WTC11 (cell line): ENCODE results near the gene ZBTB18.

ENCODE experiments used
- ZNF232 ChIP-seq: sonication (generic); formaldehyde crosslinking; IDR thresholded peaks from 2 replicates; pipeline ENCODE4 v1.8.0; 2022; ENCODE audit warnings: mild to moderate bottlenecking, missing genetic modification reagents
- TF ChIP-seq, protein P1 (sequence below): sonication (generic); formaldehyde crosslinking; IDR thresholded peaks from 2 replicates; pipeline ENCODE4 v1.8.0; 2022; ENCODE audit warnings: mild to moderate bottlenecking, missing genetic modification reagents
- TF ChIP-seq, protein P2 (sequence below): fragments of 250-450 bp; sonication (Bioruptor Pico); IDR thresholded peaks from 2 replicates; pipeline ENCODE4 v1.9.0; 2021; ENCODE audit warnings: mild to moderate bottlenecking
- TF ChIP-seq, protein P3 (sequence below): fragments of 200-600 bp; IDR thresholded peaks from 2 replicates; pipeline ENCODE4 v1.8.0; 2022; ENCODE audit warnings: antibody characterized with exemption
- TF ChIP-seq, protein P4 (sequence below): sonication (generic); formaldehyde crosslinking; IDR thresholded peaks from 2 replicates; pipeline ENCODE4 v1.8.1; 2022; ENCODE audit warnings: low read depth, missing genetic modification reagents, borderline replicate concordance

DNA sequence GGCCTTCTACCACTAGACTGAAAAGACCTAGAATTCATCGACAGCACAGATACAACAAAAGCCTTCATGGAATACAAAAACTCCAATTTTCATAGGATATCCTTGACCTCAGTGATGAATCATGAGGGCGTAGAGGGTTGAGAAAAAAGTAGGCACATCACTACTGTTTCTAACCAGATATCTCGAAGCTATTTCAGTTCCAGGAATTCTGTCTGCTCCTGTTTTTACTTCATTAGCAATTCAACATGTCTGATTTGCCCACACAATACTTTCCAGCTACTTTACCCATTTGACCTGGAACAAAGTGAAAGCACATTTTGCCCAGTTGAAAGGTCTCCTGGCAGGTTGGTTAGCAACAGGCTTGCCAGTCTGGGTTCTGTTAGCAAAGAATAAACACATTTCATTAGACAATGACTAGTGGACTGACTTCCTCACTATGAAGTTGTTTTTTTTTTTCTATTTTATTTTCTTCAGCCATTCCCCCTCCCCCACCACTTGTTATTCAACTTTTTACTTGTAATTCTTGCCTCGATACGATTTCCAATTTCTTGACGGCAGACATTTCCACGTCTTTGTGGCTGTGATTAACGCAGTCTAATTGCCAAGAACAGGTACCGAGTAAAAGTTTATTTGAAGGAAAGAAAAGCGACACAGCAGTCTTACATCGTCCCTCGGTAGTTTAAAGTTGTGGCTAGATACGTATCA is 4.0 kb upstream of the ZBTB18 start:
- TF ChIP-seq, protein P1, sequence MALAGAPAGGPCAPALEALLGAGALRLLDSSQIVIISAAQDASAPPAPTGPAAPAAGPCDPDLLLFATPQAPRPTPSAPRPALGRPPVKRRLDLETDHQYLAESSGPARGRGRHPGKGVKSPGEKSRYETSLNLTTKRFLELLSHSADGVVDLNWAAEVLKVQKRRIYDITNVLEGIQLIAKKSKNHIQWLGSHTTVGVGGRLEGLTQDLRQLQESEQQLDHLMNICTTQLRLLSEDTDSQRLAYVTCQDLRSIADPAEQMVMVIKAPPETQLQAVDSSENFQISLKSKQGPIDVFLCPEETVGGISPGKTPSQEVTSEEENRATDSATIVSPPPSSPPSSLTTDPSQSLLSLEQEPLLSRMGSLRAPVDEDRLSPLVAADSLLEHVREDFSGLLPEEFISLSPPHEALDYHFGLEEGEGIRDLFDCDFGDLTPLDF (CRISPR knock-in tag), result no peak
- TF ChIP-seq, protein P2, sequence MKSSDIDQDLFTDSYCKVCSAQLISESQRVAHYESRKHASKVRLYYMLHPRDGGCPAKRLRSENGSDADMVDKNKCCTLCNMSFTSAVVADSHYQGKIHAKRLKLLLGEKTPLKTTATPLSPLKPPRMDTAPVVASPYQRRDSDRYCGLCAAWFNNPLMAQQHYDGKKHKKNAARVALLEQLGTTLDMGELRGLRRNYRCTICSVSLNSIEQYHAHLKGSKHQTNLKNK (CRISPR knock-in tag), result no peak
- TF ChIP-seq, protein P3, sequence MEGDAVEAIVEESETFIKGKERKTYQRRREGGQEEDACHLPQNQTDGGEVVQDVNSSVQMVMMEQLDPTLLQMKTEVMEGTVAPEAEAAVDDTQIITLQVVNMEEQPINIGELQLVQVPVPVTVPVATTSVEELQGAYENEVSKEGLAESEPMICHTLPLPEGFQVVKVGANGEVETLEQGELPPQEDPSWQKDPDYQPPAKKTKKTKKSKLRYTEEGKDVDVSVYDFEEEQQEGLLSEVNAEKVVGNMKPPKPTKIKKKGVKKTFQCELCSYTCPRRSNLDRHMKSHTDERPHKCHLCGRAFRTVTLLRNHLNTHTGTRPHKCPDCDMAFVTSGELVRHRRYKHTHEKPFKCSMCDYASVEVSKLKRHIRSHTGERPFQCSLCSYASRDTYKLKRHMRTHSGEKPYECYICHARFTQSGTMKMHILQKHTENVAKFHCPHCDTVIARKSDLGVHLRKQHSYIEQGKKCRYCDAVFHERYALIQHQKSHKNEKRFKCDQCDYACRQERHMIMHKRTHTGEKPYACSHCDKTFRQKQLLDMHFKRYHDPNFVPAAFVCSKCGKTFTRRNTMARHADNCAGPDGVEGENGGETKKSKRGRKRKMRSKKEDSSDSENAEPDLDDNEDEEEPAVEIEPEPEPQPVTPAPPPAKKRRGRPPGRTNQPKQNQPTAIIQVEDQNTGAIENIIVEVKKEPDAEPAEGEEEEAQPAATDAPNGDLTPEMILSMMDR, result no peak
- no peak for TF ChIP-seq ZNF232 (CRISPR knock-in tag)
- TF ChIP-seq, protein P4, sequence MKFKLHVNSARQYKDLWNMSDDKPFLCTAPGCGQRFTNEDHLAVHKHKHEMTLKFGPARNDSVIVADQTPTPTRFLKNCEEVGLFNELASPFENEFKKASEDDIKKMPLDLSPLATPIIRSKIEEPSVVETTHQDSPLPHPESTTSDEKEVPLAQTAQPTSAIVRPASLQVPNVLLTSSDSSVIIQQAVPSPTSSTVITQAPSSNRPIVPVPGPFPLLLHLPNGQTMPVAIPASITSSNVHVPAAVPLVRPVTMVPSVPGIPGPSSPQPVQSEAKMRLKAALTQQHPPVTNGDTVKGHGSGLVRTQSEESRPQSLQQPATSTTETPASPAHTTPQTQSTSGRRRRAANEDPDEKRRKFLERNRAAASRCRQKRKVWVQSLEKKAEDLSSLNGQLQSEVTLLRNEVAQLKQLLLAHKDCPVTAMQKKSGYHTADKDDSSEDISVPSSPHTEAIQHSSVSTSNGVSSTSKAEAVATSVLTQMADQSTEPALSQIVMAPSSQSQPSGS (CRISPR knock-in tag), result no peak
